Measurements from ENCODE around the gene PCNX2.

Gene PCNX2

DNA sequence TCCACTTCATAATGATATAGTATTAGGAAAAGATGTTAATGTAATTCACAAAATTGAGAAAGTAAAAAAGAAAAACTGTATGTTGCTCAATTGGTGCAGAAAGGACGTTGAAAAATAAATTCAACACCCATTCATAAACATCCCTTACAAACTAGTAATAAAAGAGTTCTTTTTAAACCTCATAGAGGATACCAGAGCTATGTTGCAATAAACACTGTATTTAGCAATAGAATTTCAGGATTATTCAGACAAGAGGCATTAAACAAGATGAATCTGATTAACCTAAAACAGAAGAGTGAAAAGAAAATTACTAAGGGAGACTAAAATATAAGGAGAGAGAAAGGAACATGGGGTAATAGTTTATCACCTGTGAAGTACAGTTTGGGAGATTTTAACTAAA is 190.3 kb downstream of the PCNX2 start:
- Histone ChIP-seq H3K79me1 (ENCODE audit: low read length) (no peaks in the 10 kb centered on the region), H2BK120ac (ENCODE audit: low read depth, low read length) (no peak overlapping the region), H3K18ac (ENCODE audit: low read length) (no peak overlapping the region), H3K56ac (ENCODE audit: low read length) (no peak overlapping the region), H3K36me3 (ENCODE audit: control insufficient read depth, insufficient read depth, low read length) (no peaks in the 10 kb centered on the region), H3K4me3 (ENCODE audit: low read length) (no peak overlapping the region), H3K4ac (ENCODE audit: low read depth, low read length) (no peak overlapping the region), H2BK5ac (ENCODE audit: low read length) (no peak overlapping the region), H4K5ac (ENCODE audit: low read length) (no peak overlapping the region), H3K27ac (ENCODE audit: low read depth, low read length) (no peak overlapping the region), H3K27me3 (ENCODE audit: insufficient read depth, low read length, poor library complexity) (no peaks in the 10 kb centered on the region), H4K8ac (ENCODE audit: low read depth, low read length) (no peak overlapping the region), H3K23ac (ENCODE audit: low read length) (no peak overlapping the region), H2AK5ac (ENCODE audit: low read length) (no peak overlapping the region), H3K79me2 (ENCODE audit: control insufficient read depth, insufficient read depth, low read length) (no peaks in the 10 kb centered on the region), H3K9ac (ENCODE audit: low read length) (no peak overlapping the region), H3K4me1 (ENCODE audit: control insufficient read depth, low read depth, low read length) (no peaks in the 10 kb centered on the region), H2BK15ac (replicated peaks; ENCODE audit: low read depth) (no peak overlapping the region), H3K4me2 (ENCODE audit: low read length) (no peak overlapping the region)
- no peak for DNase-seq
- WGBS (ENCODE audit: extremely low coverage, insufficient coverage, low lambda C conversion rate): no CpG with 5 or more reads among the region's 1 CpG

DNA sequence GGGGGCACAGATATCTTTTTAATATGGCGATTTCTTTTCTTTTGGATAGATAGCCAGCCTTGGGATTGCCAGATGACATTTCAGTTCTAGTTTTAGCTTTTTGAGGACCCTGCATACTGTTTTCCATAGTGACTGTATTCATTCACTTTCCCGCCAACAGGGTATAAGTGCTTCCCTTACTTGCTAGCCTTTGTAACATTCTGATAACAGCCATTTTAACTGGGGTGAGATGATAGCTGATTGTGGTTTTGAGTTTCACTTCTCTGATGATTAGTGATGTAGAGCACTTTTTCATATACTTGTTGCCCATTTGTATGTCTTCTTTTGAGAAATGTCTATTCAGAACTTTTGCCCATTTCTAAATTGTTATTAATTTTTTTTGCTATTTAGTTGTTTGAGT is 193.2 kb downstream of the PCNX2 start:
- no peak overlapping the region for H3K18ac ChIP-seq (ENCODE audit: low read length)
- no peak overlapping the region for H2BK15ac ChIP-seq (replicated peaks; ENCODE audit: low read depth)
- no peak overlapping the region for H4K5ac ChIP-seq (ENCODE audit: low read length)
- H2BK120ac ChIP-seq (ENCODE audit: low read depth, low read length): no peak overlapping the region
- H3K79me2 ChIP-seq (ENCODE audit: control insufficient read depth, insufficient read depth, low read length): no peaks in the 10 kb centered on the region
- no peak overlapping the region for H3K4ac ChIP-seq (ENCODE audit: low read depth, low read length)
- H2BK5ac ChIP-seq (ENCODE audit: low read length): no peak overlapping the region
- H3K27me3 ChIP-seq (ENCODE audit: insufficient read depth, low read length, poor library complexity): no peaks in the 10 kb centered on the region
- DNase-seq: no peak
- H3K27ac ChIP-seq (ENCODE audit: low read depth, low read length): no peak overlapping the region
- no peak overlapping the region for H3K23ac ChIP-seq (ENCODE audit: low read length)
- no peaks in the 10 kb centered on the region for H3K79me1 ChIP-seq (ENCODE audit: low read length)
- H3K36me3 ChIP-seq (ENCODE audit: control insufficient read depth, insufficient read depth, low read length): no peaks in the 10 kb centered on the region
- no peak overlapping the region for H3K56ac ChIP-seq (ENCODE audit: low read length)
- H3K9ac ChIP-seq (ENCODE audit: low read length): no peak overlapping the region
- no CpG with 5 or more reads among the region's 2 CpGs for WGBS (ENCODE audit: extremely low coverage, insufficient coverage, low lambda C conversion rate)
- no peak overlapping the region for H3K4me2 ChIP-seq (ENCODE audit: low read length)
- no peak overlapping the region for H4K8ac ChIP-seq (ENCODE audit: low read depth, low read length)
- no peak overlapping the region for H3K4me3 ChIP-seq (ENCODE audit: low read length)
- no peaks in the 10 kb centered on the region for H3K4me1 ChIP-seq (ENCODE audit: control insufficient read depth, low read depth, low read length)
- H2AK5ac ChIP-seq (ENCODE audit: low read length): no peak overlapping the region

DNA sequence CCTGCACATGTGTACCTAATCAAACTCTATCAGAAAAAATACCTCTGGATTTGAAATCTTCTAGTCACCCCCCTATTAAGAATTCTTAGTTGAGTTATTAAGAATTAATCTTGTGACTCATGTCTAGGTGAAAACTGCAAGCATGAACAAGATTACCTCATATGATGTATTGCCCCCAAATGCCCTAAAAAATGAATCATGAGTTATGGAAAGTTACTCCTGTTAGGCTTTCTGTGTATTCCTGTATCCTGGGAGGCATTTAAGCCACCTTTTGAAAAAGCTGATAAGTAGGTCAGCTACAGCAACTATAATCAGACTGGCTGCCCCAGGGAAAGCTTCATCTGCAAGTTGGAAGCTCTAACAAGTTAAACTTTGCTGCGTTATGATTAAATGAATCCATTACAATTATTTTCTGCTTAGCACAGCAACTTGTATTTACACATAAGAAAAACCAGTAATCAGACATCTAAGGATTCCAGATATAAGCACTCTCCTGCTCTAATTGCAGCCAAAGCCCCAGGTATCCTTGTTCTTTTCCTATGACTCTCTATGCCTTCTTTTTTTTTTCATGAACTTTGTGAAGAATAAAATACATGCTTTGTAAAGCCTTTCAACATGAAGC is 197.5 kb downstream of the PCNX2 start:
- Histone ChIP-seq H3K4ac (ENCODE audit: low read depth, low read length) (no peak overlapping the region), H3K79me1 (ENCODE audit: low read length) (no peaks in the 10 kb centered on the region), H3K18ac (ENCODE audit: low read length) (no peak overlapping the region), H3K4me1 (ENCODE audit: control insufficient read depth, low read depth, low read length) (no peaks in the 10 kb centered on the region), H2BK120ac (ENCODE audit: low read depth, low read length) (no peak overlapping the region), H3K27me3 (ENCODE audit: insufficient read depth, low read length, poor library complexity) (no peaks in the 10 kb centered on the region), H3K4me2 (ENCODE audit: low read length) (no peak overlapping the region), H4K5ac (ENCODE audit: low read length) (no peak overlapping the region), H2AK5ac (ENCODE audit: low read length) (no peak overlapping the region), H4K8ac (ENCODE audit: low read depth, low read length) (no peak overlapping the region), H3K27ac (ENCODE audit: low read depth, low read length) (no peak overlapping the region), H3K56ac (ENCODE audit: low read length) (no peak overlapping the region), H3K23ac (ENCODE audit: low read length) (no peak overlapping the region), H2BK15ac (replicated peaks; ENCODE audit: low read depth) (peak overlapping the region; percentile 19), H3K36me3 (ENCODE audit: control insufficient read depth, insufficient read depth, low read length) (no peaks in the 10 kb centered on the region), H3K4me3 (ENCODE audit: low read length) (no peak overlapping the region), H3K9ac (ENCODE audit: low read length) (no peak overlapping the region), H3K79me2 (ENCODE audit: control insufficient read depth, insufficient read depth, low read length) (no peaks in the 10 kb centered on the region), H2BK5ac (ENCODE audit: low read length) (no peak overlapping the region)
- no CpG with 5 or more reads among the region's 1 CpG for WGBS (ENCODE audit: extremely low coverage, insufficient coverage, low lambda C conversion rate)
- no peak for DNase-seq

DNA sequence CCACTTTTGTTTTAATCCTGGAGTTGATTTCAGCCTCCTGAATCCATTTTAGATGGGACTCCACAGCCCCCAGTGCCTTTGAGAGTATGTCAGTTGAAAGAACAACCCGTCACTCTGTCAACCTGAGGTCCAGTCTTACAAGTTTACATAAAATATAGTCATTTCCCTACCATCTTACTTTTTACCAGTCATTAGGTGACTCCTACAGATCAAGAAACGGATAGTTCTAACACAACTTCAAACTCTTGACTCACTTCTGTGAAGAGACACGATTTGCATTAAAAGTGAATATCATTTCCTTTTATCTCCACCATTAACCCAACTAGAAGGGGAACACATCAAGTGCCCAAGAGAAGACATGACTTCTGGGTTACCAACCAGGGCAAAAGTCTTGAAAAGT is 198.0 kb downstream of the PCNX2 start:
- no peak overlapping the region for H3K18ac ChIP-seq (ENCODE audit: low read length)
- no peak overlapping the region for H2BK120ac ChIP-seq (ENCODE audit: low read depth, low read length)
- no peak overlapping the region for H3K4me3 ChIP-seq (ENCODE audit: low read length)
- no peak overlapping the region for H2BK5ac ChIP-seq (ENCODE audit: low read length)
- DNase-seq: no peak
- no peak overlapping the region for H3K4ac ChIP-seq (ENCODE audit: low read depth, low read length)
- H3K56ac ChIP-seq (ENCODE audit: low read length): no peak overlapping the region
- H3K4me2 ChIP-seq (ENCODE audit: low read length): no peak overlapping the region
- no peaks in the 10 kb centered on the region for H3K36me3 ChIP-seq (ENCODE audit: control insufficient read depth, insufficient read depth, low read length)
- no peaks in the 10 kb centered on the region for H3K79me2 ChIP-seq (ENCODE audit: control insufficient read depth, insufficient read depth, low read length)
- H3K4me1 ChIP-seq (ENCODE audit: control insufficient read depth, low read depth, low read length): no peaks in the 10 kb centered on the region
- no peak overlapping the region for H2BK15ac ChIP-seq (replicated peaks; ENCODE audit: low read depth)
- no peak overlapping the region for H2AK5ac ChIP-seq (ENCODE audit: low read length)
- WGBS (ENCODE audit: extremely low coverage, insufficient coverage, low lambda C conversion rate): no CpG with 5 or more reads among the region's 3 CpGs
- H4K8ac ChIP-seq (ENCODE audit: low read depth, low read length): no peak overlapping the region
- H4K5ac ChIP-seq (ENCODE audit: low read length): no peak overlapping the region
- no peak overlapping the region for H3K27ac ChIP-seq (ENCODE audit: low read depth, low read length)
- no peaks in the 10 kb centered on the region for H3K27me3 ChIP-seq (ENCODE audit: insufficient read depth, low read length, poor library complexity)
- H3K23ac ChIP-seq (ENCODE audit: low read length): no peak overlapping the region
- no peak overlapping the region for H3K9ac ChIP-seq (ENCODE audit: low read length)
- H3K79me1 ChIP-seq (ENCODE audit: low read length): no peaks in the 10 kb centered on the region

DNA sequence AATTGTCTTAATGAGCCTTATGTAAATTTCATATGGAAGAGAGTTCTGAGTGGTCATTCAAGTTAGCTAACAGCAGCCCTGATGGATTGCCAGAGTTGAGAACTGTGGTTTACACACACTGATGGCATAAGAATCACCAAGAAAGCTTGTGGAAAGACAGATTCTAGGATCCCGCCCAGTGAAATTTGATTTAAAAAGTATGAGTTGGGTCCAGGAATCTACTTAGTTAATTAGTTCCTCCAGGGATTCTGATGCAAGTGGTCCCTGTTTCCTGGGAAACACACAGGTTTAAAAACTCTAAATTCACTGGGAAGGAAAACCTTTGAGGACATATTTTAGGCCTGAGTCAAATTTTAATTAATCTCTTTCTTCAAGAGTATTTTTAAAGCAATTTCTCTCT is 200.8 kb downstream of the PCNX2 start:
- Histone ChIP-seq H3K56ac (ENCODE audit: low read length) (no peak overlapping the region), H3K18ac (ENCODE audit: low read length) (no peak overlapping the region), H2BK120ac (ENCODE audit: low read depth, low read length) (no peak overlapping the region), H3K79me2 (ENCODE audit: control insufficient read depth, insufficient read depth, low read length) (no peaks in the 10 kb centered on the region), H3K27me3 (ENCODE audit: insufficient read depth, low read length, poor library complexity) (no peaks in the 10 kb centered on the region), H3K23ac (ENCODE audit: low read length) (no peak overlapping the region), H4K8ac (ENCODE audit: low read depth, low read length) (no peak overlapping the region), H3K79me1 (ENCODE audit: low read length) (no peaks in the 10 kb centered on the region), H3K36me3 (ENCODE audit: control insufficient read depth, insufficient read depth, low read length) (no peaks in the 10 kb centered on the region), H3K4ac (ENCODE audit: low read depth, low read length) (no peak overlapping the region), H2BK5ac (ENCODE audit: low read length) (no peak overlapping the region), H3K9ac (ENCODE audit: low read length) (no peak overlapping the region), H2AK5ac (ENCODE audit: low read length) (no peak overlapping the region), H2BK15ac (replicated peaks; ENCODE audit: low read depth) (no peak overlapping the region), H4K5ac (ENCODE audit: low read length) (no peak overlapping the region), H3K27ac (ENCODE audit: low read depth, low read length) (no peak overlapping the region), H3K4me3 (ENCODE audit: low read length) (no peak overlapping the region), H3K4me2 (ENCODE audit: low read length) (no peak overlapping the region), H3K4me1 (ENCODE audit: control insufficient read depth, low read depth, low read length) (no peaks in the 10 kb centered on the region)
- no CpG with 5 or more reads among the region's 1 CpG for WGBS (ENCODE audit: extremely low coverage, insufficient coverage, low lambda C conversion rate)
- no peak for DNase-seq

DNA sequence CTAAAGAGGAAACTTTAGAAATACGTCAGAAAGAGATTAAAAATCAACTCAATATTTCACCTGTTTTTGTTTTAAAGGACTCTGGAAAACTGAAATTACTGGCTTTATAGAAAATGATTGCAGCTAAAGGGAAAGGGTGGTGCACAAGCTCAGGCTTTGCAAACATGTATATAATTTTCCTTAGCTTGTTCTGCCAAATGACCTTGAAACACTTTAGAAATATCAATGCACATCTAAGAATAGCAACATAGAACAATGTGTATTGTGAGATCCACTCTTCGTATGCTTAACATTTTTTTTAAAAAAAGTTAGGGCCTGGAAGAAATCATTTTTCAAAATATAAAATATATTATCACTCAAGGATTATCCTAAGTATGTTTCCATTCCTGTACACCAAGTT is 201.3 kb downstream of the PCNX2 start:
- H2AK5ac ChIP-seq (ENCODE audit: low read length): no peak overlapping the region
- no peak overlapping the region for H2BK5ac ChIP-seq (ENCODE audit: low read length)
- H4K5ac ChIP-seq (ENCODE audit: low read length): no peak overlapping the region
- no peaks in the 10 kb centered on the region for H3K79me1 ChIP-seq (ENCODE audit: low read length)
- no CpG with 5 or more reads among the region's 2 CpGs for WGBS (ENCODE audit: extremely low coverage, insufficient coverage, low lambda C conversion rate)
- no peak overlapping the region for H2BK15ac ChIP-seq (replicated peaks; ENCODE audit: low read depth)
- no peaks in the 10 kb centered on the region for H3K36me3 ChIP-seq (ENCODE audit: control insufficient read depth, insufficient read depth, low read length)
- H3K18ac ChIP-seq (ENCODE audit: low read length): no peak overlapping the region
- H3K27me3 ChIP-seq (ENCODE audit: insufficient read depth, low read length, poor library complexity): no peaks in the 10 kb centered on the region
- no peak overlapping the region for H3K4me2 ChIP-seq (ENCODE audit: low read length)
- H3K9ac ChIP-seq (ENCODE audit: low read length): no peak overlapping the region
- no peak overlapping the region for H2BK120ac ChIP-seq (ENCODE audit: low read depth, low read length)
- no peaks in the 10 kb centered on the region for H3K4me1 ChIP-seq (ENCODE audit: control insufficient read depth, low read depth, low read length)
- no peak overlapping the region for H3K4me3 ChIP-seq (ENCODE audit: low read length)
- no peak overlapping the region for H3K4ac ChIP-seq (ENCODE audit: low read depth, low read length)
- no peak for DNase-seq
- H4K8ac ChIP-seq (ENCODE audit: low read depth, low read length): no peak overlapping the region
- H3K79me2 ChIP-seq (ENCODE audit: control insufficient read depth, insufficient read depth, low read length): no peaks in the 10 kb centered on the region
- H3K23ac ChIP-seq (ENCODE audit: low read length): no peak overlapping the region
- H3K27ac ChIP-seq (ENCODE audit: low read depth, low read length): no peak overlapping the region
- no peak overlapping the region for H3K56ac ChIP-seq (ENCODE audit: low read length)
